NCI-H69 (cell line): Measurements from ENCODE around the gene NTRK3.

Source experiments
- DNase-seq: peaks from one replicate; lab custom pipeline; 2025; lab: John Stamatoyannopoulos, UW

The NTRK3 gene

DNA sequence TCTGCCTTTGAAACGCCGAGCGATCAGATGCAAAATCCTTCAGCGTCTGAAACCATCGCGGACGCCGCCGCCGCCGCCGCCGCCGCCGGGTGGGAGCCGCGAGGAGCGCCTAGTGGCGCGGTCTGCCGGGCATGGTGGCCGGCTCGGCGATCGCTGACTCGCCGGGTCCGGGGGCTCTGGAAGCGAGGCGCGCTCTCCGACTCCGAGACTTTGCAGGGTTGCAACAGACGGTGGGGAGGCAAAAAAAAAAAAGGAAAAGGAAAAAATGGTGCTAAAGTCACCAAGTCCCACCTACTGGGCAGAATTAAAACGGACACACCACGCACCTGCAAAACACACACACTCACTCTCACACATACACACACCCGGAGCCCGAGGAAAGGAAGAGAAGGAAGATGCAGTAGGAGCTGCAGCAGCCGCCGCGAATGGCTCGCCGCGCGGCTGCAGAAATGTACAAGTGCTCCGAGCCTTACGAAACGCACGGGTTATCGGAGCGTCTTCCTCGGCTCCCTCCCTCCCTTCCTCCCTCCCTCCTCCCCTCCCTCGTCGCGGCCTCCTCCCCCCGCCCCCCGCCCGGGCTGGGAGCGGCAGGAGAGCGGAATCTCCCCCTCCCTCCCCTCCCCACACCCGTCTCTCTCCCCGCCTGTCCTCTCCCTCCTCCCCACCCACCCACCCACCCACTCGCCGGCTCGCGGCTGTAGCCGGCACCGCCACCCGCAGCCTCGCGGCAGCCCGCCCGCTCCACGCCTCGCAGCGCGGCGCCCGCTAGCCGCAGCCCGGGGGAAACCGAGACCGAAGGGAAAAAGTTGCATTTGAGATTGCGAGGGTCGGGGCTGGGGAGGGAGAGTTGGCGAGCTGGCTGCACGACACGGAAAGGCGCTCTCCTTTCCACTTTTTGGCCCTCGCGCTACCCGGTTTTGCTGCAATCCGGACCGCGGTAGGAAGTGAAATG is at the start of gene NTRK3:
TSS of gene NTRK3 (minus strand) at position 461 of the 952 bp plus-strand sequence. CDS start 586 bp downstream, outside the sequence.
- DNase-seq = peak; percentile 21

DNA sequence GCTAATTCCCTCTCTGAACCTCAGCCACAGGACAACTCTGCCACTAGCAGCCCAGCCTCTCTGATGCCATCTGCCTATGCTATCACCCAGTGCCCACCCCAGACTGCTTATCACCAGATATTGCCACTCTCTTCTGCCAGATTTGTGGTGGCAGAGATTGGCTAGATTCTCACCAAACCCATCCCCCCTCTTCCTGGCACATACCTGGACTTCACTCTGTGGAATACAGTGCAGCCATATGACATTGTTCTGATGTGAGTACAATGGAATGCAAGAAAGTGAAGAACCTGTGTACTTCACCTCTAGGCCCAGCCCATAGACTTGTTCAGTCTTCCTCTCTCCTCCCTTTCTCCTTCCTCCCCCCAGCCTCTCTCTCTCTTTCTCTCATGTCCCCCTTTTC is 46.9 kb upstream of the NTRK3 start:
- DNase-seq = no peak

DNA sequence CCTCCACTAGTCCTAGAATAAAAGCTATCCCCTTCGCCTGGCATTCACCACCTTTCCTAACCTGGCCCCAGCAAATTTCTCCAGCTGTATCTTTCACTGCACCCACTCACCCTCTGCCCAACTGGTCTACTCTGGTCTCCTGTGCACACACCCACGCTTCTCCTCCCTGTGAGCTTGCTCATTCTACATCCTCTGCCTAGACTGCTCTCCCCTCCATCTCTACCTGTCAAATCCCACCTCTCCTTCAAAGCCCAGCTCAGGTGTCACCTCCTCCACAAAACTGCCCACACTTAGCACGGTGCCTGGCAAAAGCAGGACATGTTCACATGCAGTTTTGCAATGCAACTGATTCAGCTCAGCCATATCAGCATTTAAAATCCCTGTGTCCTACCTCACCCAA is 45.8 kb upstream of the NTRK3 start:
- DNase-seq = no peak

DNA sequence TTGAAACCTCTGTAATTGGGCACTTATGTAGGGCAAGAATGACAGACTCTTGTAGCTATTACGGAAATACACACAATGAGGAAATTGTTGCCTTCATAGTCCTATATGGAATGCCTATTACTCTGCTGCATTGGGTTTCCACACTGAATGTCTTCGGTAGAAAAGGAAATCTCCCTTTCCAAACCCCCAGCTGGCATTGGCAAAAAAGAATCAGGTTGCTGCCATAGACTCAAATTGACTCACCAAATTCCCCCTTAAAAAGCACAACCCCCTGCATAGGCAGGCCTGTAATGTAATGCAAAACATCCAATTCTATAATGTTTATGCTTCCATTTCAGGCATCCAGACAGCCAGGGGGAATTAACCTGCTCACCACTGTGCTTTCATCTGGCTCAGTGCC is 44.8 kb upstream of the NTRK3 start:
- DNase-seq = no peak

DNA sequence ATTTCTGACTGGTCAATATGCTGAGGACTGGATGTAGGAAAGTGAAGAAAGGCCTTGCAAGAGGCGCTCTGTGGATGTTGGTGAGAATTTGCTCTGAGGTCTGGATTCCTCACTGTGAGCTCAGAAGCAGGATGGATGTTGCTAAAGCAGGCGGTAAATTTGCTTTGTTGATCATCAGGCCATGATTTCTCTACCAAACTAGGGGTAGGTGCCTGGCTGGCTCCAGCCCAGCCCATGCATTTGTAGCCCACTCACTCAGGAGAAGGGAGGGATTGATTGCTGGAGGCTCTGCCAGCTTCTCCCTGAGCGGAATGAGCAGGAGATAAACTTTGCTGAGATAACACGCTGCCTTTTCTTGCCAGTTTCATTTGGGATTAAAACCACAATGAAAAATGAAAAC is 44.3 kb upstream of the NTRK3 start:
- DNase-seq = no peak

DNA sequence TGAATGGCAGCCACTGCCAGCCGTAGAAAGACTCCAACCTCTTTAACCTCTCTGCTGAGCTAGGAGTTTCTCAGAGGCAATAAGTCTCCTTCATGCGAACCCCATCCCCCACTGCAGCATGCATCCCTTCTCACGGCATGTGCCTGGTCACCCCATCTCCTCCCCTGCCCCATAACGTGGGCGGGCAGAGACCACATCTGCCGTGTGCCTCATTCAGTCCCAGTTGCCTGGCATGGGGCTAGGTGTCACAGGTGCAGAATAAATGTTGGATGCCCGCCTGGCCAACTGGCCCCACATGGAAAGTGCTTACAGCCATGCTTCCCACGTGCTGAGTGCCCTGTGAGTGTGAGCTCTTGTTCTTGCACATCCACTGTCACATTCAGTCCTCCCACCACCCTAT is 43.5 kb upstream of the NTRK3 start:
- DNase-seq = no peak

DNA sequence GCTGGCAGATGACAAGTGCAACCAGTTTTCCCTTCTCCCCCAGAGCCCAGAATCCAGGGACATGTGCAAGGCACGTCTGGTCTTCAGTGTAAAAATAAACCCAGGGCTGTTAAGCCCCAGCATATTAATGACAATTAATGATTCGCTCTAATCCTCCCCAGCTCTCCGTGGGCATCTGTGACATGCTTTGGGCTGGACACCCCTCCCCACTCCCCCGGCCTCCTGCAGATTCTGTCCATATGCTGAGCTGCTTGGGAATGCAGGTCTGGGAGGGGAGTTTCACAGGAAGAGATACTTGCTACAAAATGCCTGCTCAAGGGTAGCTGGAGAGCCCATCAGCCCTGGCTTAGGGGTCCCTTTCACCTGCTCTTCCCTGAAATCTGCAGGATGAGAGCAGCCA is 43.0 kb upstream of the NTRK3 start:
- DNase-seq = no peak

DNA sequence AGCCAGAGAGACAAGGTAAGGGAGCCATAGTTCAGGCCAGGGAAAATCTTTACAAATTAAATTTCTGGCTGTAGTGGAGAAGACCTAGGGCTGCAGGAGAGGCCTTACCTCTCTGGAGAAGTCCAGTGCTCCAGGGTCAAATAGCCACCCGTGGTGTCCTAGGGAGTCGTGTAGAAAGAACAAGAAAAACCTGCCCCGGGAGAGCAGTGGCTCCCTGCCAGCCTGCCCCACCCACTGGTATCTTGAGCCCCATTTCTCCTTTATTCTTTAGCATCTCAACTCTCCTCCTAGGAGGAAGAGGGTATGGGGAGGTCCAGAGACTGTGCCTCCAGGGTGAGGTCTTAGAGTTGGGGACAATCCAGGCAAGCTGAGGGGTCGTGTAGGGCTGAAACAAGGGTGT is 32.1 kb upstream of the NTRK3 start:
- DNase-seq = no peak

DNA sequence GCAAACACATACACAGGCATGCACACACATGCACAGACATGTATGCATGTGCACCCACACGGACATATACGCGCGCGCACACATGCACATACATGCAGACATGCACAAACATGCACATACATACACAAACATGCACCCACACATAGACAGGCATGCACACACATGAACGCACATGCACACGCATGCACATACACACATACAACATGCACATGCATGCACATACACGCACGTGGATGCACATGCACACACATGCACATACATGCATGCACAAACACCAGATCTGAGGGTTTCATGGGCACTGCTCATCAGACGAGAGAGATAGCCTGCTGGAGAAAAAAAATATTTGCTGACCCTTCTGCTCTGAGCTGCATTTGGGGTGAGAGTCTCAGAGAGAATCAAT is 31.7 kb upstream of the NTRK3 start:
- no peak for DNase-seq

DNA sequence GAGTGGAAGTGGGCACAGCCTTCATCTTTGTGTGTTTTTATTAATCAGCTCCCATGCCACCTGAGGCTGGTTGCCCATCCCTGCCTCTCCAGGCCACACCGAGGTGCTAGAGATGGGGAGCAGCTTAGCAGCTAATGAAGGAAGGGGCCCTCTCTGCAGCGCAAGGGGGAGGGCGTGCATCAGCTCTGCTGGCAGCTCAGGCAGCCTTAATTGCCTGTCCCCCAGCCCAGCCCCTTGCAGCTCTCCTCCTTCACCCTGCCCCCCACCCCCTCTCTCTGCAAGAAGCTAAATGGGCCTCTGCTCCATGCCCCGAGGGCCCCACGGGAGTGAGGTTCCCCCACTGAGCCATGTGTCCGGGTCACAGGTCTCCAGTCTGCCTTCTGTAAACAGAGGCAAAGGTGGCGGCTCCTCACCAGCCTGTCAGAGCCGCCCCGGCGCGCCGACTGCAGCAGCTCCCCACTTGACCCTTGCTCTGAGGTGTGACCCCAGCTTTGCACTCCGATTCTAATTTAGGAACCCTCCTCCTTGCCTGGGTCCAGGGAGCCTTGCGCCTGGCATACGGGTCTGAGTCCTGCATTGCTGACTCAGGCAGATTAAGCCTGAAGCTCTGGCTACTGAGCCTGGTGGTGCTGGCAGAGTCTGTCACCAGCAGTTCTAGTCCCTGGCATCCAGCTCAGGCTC is 27.9 kb upstream of the NTRK3 start:
- DNase-seq = no peak

DNA sequence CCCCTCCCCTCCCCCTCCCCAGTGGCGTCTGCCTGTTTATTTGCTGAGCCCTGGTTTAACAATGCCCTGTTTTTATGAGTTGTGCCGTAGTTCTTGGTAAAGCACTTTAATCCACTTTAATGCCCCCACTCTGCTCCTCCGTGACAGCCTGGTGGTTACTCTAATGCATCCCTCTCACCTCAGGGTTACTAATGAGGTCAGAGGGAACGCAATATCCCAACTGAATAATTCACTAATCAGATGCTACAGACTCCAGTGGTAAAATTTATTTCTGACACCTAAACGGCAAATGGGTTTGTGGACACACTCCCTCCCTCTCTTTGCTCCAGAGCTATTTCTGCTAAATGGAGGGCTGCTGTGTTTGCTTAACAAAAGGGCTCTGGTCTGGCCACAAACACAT is 26.1 kb upstream of the NTRK3 start:
- DNase-seq = no peak

DNA sequence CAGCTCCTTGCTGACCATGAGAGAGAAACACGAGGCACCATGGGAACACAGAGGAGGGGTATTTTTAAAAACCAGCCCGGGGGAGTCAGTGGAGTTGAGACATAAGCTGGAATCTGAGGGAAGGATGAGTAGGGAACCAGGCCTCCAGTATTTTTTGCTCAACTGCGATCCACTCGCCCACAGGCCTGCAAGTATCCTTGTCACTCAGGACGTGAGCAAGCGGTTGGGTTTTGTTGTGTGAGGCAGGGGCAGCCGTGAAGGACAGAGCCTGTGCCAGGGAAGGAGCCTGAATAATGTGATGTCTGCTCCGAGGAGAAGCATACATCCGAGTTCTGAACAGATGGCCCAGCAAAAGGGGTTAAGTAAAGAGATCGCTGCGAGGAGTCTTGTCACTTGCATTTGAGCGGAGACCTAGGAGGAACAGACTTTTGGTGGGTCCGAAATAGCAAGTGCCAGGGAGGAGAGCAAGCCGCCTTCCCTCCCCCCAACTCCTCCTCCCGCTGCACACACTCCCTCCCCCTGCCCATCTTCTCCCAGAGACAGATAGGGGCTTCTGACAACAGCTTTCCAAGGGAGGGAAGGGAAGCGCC is 20.4 kb upstream of the NTRK3 start:
- DNase-seq = no peak

DNA sequence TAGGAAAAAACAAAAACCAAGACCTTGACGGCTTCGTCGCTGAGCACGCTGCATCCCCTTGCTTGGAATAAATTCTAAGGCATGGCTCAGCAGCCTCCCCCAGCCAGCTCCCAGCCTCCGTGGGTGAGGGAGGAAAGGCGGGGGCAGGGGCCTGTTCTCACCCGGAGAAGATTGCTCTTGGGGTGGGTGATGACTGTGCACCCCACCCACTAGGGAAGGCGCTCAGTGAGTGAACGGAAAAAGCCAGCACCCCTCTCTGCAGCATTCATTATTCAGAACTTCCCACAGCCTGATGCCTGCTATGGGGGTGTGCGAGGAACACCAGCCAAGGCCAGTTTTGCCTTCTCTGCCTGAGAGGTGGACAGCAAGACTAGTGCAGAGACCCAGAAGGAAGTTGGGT is 19.3 kb upstream of the NTRK3 start:
- DNase-seq = no peak

DNA sequence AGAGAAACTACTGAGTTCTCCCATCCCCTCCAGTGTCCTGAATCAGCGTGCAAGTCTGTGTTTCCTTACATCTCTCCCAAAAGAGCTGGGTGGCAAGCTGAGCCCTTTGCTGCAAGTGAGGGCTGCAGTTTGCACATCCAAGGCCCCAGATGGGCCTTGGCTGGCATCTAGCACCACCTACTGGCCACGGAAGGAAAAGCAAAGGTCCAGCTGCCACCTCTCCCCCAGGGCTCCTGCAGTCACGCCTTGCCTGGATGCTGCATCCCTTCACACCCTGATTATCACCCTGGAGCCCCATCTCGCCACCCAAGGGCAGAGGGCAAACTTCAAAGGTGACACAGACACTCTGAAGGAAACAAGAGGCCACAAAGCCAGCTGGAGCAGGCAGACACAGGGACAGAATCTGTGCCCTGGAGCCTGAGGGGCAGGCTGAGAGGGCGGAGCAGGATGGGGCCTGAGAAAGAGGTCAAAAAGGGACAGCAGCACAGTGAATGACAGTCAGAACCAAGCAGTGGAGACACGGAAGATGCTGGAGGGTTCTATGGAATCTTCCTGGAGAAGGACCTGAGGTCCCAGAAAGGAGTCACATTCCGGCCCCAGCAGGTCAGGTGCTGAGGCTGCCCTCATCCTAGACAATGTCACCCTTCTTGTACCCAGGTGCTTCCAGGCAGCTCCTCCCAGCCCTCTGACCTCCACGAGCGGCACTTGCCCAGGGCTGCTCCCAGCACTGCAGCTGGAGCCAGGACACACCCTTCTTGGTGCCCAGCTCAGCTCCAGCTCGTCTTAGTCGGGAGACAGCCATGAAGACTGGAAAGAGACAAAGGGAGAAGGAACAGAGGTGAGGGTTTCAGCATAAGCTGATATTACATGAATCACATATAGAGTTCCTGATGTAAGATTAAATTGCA is 18.3 kb upstream of the NTRK3 start:
- DNase-seq = peak; percentile 6

DNA sequence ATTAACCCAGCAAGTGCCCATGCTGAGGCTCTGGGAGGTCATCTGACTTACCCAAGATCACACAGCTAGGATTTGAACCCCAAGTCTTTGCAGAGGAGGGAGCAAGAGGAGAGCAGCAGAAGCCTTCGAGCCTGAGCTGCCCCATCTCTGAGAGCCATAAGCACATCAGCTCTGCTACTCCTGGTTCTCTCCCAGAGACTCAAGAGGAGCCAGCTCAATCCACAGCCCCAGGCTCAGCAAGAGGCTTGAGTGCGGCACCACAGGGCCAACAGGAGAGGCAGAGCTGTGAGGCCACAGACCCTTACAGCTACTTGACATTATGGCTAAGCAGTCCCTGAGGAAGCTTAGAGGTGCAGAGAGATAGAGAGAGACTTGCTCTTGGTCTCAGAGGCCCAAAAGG is 15.9 kb upstream of the NTRK3 start:
- no peak for DNase-seq

DNA sequence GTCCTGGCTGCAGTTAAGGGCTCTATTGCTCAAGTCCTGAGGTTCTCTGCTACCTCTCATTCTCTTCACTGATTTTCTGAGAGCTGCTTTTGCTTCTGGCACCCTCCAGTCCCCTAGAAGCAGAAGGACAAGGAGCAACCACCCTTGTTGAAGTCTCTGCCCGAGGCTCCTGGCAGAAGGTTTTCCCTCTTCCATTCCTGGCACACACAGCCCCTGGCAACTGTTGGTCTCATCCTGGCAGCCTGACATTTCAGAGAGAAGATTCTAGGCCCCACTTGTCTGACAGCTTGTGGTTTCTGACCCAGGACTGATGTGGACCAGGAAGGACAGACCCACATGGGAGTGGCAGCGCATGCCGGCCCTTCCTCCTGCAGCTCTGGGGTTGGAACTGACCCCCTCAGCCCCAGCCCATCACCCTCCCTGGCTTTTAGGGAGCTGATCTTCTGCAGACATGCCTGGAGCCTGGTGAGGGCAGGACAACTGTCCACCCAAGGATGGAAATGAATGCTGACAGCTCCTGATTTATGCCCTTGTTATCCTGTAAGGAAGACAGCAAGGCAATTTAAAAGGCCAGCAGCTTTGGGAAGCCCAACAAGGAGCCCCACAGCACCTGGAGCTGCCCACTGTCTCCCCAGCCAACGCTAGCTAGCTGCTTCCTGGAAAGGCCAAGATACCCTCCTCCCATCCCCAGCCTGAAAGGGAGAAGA is 13.0 kb upstream of the NTRK3 start:
- no peak for DNase-seq

DNA sequence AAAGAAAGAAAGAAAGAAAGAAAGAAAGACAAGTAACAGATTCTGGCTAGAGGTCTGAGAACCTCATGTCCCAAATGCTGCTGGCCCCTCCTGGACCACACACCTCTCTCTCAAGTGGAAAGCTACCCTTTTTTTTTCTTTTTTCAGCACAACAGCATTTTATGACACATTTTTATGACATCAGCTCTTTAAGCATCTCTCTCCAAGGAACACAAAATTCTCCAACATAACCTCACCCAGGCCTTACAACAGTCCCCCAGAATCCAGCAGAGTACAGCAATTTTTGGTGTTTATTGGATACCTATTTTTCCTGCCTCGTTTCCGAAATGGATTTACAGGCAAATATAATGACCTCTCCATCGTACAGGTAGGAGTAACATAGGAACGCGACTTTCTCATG is 11.2 kb upstream of the NTRK3 start:
- DNase-seq = no peak

DNA sequence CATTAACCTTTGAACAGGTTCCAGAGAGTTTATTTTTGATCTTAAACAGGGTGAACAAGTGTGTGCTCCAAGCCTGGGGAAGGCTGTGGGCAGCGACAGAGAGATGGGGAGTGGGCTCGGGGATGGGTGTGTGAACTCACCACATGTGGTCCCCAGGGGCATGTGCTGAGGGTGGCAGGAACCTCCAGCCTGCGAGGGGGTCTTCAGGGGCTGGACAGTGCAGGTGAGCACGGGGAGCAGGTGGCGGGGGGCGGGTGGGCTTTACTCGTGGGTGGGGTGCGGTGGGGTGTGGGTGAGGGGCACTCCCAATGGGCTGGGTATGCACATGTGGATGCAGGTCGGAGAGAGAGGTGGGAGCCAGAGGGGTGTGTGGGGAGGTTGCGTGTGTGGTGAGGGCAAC is 9.6 kb upstream of the NTRK3 start:
- no peak for DNase-seq

DNA sequence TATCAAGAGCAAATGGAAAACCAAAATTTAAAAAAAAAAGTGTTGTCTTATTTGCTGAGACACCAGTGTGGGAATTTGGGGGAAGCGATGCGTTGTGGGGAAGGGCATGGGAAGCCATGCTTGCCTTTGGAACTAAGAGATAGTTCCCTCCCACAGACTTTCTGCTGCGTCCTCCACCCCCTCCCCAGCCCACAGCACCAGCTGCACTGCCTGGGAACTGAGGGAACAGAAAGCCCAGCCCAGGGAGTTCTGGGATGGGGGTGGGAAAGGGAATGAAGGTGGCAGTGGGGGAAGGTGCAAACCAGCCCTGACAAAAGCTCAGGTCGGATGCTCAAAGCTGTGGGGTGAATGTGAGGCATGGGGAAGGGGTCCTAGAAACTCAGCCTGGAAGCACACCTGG is 8.1 kb upstream of the NTRK3 start:
- no peak for DNase-seq

DNA sequence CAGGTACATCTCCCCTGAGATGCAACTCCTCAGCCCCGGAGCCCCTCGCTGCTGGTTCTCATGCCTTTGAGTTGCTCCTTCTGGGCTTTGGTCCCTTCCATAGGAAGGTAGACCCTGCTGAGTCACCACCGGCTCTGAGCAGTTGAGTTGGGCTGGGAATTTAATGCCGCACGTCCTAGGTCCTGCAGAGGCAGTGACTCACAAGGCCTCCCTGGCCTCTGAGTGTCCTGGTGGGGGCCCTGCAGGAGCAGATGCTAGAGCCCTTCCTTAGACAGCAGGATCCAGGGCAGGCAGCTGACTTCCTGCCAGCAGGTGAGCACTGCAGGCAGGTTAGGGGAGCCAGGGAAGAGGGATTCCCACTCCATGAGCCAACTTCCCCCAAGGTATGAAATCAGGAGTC is 5.5 kb upstream of the NTRK3 start:
- no peak for DNase-seq

DNA sequence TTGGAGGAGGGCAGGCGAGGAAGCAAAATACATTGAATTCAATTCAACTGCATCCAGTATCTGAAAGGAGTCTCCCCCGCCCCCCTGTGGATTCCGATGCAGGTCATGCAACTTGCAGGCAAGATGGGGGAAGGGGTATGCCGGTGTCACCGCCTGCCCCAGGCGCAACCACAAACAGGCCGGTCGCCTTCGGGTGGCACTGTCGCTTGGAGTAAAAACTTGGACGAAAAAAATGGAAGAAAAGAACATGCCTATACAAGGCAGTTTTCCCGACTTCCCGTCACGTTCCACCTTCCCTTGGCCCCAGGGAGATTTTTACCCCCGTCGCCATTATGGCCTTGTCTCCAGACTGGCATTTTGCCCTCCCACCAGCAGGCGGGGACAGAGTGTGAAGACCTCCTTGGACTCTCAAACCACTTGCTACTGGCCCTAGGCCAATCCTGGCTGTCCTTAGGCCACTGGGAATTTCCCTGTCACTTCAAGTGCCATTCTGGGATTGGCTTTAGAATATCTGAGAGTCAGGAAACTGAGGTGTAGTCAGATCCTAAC is 1.6 kb upstream of the NTRK3 start:
- DNase-seq = peak; percentile 11
